ENCODE measurements around the gene ROCK2. TPM values are rescaled to one million over a fixed set of nuclear protein-coding genes. Genes with fewer than 3 reads are reported as not detected.

ROCK2 gene
- total and polyA plus RNA-seq, 2 of the 13 experiments (the other 11 are each of a cell fraction or from before 2014, with no cell fraction given): 38.1 to 119 TPM

DNA sequence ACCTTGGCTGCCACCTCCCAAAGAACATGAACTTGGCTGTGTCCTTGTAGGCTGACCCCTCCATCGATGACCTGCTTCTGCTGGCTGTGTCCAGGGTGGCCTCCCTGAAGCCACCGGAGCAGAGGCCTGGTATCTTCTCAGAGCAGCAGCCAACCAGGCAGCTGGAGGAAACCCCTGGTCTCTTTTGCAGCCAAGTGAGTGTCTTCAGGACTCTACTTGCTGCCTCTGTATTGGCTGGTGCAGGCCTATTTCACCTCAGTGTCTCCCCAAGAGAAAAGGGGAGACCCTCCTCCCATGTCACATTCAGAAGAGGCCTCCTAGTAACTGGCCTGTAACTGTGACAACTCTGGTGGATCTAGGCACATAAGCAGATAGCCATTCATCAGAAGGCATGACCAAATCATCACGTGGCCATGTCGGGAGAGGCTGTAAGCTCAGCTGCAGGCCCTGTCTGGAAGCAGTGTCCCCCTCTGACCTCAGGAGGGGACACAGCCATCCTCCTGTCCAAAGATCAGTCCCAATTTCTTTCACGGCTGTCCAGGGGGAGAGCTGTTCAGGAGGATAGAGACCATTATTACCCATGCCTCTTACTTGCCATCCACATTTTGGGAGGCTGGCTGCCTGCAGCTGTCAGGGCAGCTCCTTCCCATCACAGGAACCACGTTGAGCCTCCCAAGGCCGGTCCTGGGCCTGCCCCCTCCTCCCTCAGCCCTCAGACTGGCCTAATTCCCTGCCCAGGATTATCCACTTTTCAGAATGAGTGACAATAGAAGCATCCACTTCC lies 20.9 kb upstream of the ROCK2 start (continued):
- TF ChIP-seq, protein P1, sequence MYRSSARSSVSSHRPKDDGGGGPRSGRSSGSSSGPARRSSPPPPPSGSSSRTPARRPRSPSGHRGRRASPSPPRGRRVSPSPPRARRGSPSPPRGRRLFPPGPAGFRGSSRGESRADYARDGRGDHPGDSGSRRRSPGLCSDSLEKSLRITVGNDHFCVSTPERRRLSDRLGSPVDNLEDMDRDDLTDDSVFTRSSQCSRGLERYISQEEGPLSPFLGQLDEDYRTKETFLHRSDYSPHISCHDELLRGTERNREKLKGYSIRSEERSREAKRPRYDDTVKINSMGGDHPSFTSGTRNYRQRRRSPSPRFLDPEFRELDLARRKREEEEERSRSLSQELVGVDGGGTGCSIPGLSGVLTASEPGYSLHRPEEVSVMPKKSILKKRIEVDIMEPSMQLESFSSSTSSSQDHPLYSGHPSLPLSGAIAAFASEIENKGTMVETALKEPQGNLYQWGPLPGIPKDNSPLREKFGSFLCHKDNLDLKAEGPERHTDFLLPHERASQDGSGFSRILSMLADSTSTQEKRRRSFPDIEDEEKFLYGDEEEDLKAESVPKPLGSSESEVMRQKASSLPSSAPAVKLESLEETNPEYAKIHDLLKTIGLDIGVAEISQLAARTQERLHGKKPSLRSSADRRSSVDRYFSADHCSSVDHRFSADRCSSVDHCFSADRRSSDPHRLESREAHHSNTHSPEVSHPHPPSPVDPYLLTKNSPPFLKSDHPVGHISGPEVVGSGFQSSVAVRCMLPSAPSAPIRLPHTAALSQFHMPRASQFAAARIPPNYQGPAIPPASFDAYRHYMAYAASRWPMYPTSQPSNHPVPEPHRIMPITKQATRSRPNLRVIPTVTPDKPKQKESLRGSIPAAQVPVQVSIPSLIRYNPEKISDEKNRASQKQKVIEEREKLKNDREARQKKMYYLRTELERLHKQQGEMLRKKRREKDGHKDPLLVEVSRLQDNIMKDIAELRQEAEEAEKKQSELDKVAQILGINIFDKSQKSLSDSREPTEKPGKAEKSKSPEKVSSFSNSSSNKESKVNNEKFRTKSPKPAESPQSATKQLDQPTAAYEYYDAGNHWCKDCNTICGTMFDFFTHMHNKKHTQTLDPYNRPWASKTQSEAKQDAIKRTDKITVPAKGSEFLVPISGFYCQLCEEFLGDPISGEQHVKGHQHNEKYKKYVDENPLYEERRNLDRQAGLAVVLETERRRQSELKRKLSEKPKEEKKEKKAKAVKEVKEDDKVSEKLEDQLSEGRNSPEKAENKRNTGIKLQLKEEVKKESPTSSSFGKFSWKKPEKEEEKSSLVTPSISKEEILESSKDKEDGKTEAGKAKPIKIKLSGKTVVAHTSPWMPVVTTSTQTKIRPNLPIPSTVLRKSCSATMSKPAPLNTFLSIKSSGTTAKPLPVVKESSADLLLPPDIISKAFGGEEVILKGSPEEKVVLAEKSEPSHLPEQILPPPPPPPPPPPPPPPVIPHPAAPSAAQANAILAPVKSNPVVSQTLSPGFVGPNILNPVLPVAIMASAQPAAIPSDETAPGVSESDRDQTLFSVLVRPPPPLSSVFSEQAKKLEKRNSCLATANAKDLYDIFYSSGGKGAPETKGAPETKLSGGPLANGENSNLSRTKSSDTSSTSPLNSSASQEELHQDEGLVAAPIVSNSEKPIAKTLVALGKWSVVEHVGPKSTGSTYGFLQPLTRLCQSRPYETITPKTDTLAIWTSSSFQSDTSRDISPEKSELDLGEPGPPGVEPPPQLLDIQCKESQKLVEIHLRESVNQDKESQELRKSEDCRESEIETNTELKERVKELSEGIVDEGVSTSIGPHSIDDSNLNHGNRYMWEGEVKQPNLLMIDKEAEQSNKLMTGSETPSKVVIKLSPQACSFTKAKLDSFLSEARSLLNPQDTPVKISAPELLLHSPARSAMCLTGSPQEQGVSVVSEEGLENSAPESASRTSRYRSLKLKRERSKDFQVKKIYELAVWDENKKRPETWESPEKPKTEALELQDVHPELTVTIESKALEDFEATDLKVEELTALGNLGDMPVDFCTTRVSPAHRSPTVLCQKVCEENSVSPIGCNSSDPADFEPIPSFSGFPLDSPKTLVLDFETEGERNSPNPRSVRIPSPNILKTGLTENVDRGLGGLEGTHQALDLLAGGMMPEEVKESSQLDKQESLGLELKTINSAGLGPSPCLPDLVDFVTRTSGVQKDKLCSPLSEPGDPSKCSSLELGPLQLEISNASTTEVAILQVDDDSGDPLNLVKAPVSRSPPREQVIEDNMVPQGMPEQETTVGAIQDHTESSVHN (CRISPR knock-in tag; IDR thresholded peaks at IDR 0.05): no peak
- TF ChIP-seq BORCS8-MEF2B (CRISPR knock-in tag; IDR thresholded peaks at IDR 0.05) (peak; percentile 67), EED (CRISPR knock-in tag; IDR thresholded peaks at IDR 0.05) (peak; percentile 88; the same call in 1 of the 2 replicates), ZNF792 (CRISPR knock-in tag; IDR thresholded peaks at IDR 0.05) (no peak), ZNF282 (IDR thresholded peaks at IDR 0.05; ENCODE audit: partially characterized antibody) (no peak), RBM22 (optimal IDR thresholded peaks at IDR 0.05; ENCODE audit: low read length) (peak; percentile 79), ZKSCAN1 (IDR thresholded peaks at IDR 0.05; ENCODE audit: low read length) (no peak), PAF1 (CRISPR knock-in tag; IDR thresholded peaks at IDR 0.05) (no peak), ELF4 (CRISPR knock-in tag; IDR thresholded peaks at IDR 0.05; ENCODE audit: borderline replicate concordance) (0 out of 2 replicates have a peak, but pooled peaks have one; percentile 40), NFE2L2 (IDR thresholded peaks at IDR 0.05; ENCODE audit: low read length) (no peak), ZNF24 (IDR thresholded peaks at IDR 0.05) (no peak), JUN (CRISPR knock-in tag; IDR thresholded peaks at IDR 0.05) (no peak; the same call in 1 of the 2 replicates), SP4 (CRISPR knock-in tag; IDR thresholded peaks at IDR 0.05) (no peak), ZNF644 (CRISPR knock-in tag; IDR thresholded peaks at IDR 0.05; ENCODE audit: low read depth) (no peak), ZNF678 (CRISPR knock-in tag; IDR thresholded peaks at IDR 0.05) (no peak), ZNF225 (CRISPR knock-in tag; IDR thresholded peaks at IDR 0.05) (0 out of 2 replicates have a peak, but pooled peaks have one; percentile 20), HDAC1 (CRISPR knock-in tag; IDR thresholded peaks at IDR 0.05) (peak; percentile 78), NR3C1 (CRISPR knock-in tag; IDR thresholded peaks at IDR 0.05) (no peak), MYNN (CRISPR knock-in tag; IDR thresholded peaks at IDR 0.05; ENCODE audit: low read depth) (no peak)
- TF ChIP-seq, protein P2, sequence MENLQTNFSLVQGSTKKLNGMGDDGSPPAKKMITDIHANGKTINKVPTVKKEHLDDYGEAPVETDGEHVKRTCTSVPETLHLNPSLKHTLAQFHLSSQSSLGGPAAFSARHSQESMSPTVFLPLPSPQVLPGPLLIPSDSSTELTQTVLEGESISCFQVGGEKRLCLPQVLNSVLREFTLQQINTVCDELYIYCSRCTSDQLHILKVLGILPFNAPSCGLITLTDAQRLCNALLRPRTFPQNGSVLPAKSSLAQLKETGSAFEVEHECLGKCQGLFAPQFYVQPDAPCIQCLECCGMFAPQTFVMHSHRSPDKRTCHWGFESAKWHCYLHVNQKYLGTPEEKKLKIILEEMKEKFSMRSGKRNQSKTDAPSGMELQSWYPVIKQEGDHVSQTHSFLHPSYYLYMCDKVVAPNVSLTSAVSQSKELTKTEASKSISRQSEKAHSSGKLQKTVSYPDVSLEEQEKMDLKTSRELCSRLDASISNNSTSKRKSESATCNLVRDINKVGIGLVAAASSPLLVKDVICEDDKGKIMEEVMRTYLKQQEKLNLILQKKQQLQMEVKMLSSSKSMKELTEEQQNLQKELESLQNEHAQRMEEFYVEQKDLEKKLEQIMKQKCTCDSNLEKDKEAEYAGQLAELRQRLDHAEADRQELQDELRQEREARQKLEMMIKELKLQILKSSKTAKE (CRISPR knock-in tag; IDR thresholded peaks at IDR 0.05; ENCODE audit: borderline replicate concordance): peak; percentile 82
- TF ChIP-seq, protein P3, sequence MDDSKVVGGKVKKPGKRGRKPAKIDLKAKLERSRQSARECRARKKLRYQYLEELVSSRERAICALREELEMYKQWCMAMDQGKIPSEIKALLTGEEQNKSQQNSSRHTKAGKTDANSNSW (CRISPR knock-in tag; IDR thresholded peaks at IDR 0.05; ENCODE audit: borderline replicate concordance): no peak

All from HepG2 (cell line).